GM12865 (cell line): ENCODE results near the gene GPANK1.
A peak's percentile ranks its signal among the peaks of the same experiment; 100 is the strongest.

ENCODE experiments used
- DNase-seq: peaks from one replicate; pipeline ENCODE4 v3.0.0; 2010; ENCODE audit warnings: low read depth
- H3K4me3 ChIP-seq: 2 replicates; pipeline ENCODE4 v1.5.1; 2011; ENCODE audit warnings: mild to moderate bottlenecking, low read depth, low read length, control low read depth
- TF ChIP-seq, protein P1 (sequence below): IDR thresholded peaks from 2 replicates; pipeline ENCODE4 v1.5.1; 2011; ENCODE audit warnings: low read length, control low read depth, low read depth, inconsistent platforms; ENCODE audit not compliant: insufficient read depth; ENCODE audit errors: missing control alignments

GPANK1 gene

DNA sequence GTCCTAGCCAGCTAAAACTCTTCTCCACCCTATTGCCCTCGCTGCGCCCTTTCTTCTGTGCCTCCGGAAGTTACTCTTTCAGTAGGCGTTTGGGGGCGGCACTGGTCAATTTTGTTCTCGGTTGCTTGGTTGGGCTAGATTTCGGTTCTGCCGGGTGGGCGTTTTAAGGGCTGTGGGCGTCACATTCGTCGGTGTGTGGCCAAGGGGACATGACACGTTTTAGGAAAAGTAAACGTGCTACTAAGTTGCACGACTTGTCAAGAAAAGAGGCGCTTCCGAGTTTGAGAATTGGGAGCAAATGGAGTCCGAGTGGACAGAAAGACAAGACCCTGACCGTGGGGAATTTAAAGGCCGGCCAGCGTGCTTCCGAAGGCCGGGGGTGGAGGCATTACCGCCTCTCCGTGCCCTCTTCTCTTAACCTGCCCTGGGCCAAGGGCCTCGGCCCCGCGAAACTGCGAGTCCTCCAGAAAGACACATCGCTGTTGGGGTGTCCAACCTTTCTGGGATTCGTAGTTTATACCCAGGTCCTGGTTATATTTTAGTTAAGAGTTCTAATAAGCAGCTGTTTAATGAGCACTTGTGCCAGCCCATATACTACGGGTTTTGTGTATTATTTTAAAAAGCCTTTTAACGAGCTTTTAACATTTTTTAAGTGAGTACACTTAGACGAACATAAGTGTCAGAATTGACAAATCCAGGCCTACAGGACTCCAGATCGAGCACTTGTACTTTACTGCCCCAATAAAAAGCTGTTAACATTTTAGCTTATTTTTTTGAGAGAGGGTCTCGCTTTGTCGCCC lies 11.7 kb downstream of the GPANK1 start:
- peak overlapping the region; percentile 86 for H3K4me3 ChIP-seq

DNA sequence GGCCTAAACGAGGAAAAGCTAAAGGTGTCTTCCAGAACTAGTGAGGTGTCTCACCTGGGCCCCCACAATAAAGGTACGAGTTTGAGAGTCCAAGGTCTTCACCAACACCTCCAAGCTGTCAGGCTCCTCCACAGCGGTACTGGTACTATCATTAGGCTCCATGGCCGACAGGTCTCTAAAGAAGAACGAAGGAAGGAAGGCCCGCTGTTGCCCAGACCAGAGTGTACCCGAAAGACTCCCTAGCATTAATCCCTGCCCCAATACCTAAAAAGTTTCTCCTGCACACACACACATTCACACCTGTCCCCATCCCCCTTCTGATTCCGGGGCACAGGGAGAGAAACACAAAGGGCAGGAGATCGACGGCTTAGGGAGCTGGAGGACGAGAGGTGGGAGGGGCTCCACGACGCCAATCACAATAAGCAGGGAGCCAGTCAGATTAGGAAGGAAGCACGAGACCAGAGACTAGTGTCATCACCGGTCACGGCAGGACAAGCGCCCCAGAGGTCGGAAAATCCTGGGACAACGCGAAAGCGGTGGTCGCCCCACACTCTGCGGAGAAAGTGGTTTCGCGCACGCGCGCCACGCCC lies 13.1 kb downstream of the GPANK1 start:
- peak; percentile 76 for DNase-seq
- H3K4me3 ChIP-seq = peak overlapping the region; percentile 86
- TF ChIP-seq, protein P1, sequence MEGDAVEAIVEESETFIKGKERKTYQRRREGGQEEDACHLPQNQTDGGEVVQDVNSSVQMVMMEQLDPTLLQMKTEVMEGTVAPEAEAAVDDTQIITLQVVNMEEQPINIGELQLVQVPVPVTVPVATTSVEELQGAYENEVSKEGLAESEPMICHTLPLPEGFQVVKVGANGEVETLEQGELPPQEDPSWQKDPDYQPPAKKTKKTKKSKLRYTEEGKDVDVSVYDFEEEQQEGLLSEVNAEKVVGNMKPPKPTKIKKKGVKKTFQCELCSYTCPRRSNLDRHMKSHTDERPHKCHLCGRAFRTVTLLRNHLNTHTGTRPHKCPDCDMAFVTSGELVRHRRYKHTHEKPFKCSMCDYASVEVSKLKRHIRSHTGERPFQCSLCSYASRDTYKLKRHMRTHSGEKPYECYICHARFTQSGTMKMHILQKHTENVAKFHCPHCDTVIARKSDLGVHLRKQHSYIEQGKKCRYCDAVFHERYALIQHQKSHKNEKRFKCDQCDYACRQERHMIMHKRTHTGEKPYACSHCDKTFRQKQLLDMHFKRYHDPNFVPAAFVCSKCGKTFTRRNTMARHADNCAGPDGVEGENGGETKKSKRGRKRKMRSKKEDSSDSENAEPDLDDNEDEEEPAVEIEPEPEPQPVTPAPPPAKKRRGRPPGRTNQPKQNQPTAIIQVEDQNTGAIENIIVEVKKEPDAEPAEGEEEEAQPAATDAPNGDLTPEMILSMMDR = no peak

More for the DNA sequence above, 11.7 kb downstream of the GPANK1 start:
- TF ChIP-seq, protein P1 = peak; percentile 2
- DNase-seq = peak; percentile 96

DNA sequence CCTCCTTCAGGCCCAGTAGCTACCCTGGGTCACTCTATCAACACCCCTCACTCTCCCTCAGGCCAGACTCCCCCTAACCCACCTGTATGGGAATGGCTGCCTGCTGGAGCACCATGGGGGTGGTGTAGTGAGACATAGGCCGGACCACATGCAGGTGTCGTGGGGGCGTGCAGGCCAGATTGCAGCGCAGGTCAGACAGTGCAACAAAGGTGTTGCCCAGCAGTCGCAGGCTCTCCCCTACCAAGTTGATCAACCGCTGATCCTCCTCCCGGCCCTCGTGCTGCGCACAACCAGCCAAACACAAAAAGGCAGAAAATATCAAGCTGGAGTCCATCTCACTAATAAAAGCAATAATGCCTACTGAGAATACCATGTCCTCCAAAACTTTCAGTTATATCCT lies 19.5 kb downstream of the GPANK1 start:
- no peak for DNase-seq
- TF ChIP-seq, protein P1 = no peak

DNA sequence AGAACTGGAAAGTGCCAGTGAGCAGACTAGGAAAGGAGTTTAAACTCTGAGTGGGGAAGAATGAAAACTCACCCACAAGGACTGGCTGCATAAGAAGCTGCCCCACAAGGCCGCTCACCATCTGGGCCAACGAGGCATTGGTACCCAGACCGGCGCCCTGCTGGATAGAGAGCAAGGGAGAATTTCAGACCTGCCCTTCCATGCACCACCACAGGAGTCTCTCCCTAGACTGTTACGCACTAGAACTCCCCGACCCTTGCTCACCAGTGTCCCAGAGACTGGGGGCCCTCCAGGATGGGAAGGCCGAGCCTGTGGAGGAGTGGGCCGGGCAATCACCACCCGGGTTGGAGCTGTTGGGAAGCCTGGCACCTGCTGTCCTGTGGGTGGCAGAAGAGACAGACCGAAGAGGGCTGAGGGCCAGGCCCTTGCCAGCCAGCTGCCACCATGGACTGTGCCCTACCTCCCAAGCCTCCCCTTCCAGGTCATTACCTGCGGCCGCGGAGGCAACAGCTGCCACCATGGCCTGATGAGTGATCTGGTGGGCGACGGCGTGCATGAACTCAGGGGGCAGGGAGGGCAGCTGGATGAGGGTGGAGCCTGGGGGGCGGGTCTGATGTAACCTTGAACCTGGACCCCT lies 20.9 kb downstream of the GPANK1 start:
- TF ChIP-seq, protein P1 = no peak
- DNase-seq = no peak
- no peak overlapping the region for H3K4me3 ChIP-seq

More for the DNA sequence above, 19.5 kb downstream of the GPANK1 start:
- H3K4me3 ChIP-seq = no peak overlapping the region

DNA sequence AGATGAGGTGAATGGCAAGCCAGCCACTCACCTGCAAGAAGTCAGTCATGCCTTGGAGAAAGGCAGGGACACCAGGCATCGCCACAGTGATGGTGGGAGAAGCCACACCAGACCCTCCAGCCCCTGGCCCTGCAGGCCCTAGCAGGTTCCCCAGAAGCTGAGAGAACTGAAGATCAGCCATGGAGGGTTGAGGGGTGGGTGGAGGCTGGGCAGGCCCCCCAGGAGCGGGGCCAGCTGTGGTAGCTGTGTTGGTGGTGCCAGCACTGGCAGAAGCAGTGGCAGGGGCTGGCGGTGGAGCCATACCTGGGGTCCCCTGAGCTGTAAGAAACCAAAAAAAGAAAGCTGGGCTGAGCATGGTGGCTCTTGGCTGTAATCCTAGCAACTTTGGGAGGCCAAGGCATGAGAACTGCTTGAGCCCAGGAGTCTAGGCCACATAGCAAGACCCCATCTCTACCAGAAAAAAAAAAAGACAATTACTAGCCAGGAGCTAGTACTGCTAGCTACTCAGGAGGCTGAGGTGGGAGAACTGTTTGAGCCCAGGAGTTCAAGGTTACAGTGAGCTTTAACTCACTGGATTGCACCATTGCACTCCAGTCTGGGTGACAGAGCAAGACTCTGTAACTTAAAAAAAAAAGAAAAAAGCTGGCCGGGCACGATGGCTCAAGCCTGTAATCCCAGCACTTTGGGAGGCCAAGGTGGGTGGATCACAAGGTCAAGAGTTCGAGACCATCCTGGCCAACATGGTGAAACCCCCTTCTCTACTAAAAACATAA lies 21.8 kb downstream of the GPANK1 start:
- no peak for DNase-seq
- TF ChIP-seq, protein P1 = no peak
- no peak overlapping the region for H3K4me3 ChIP-seq

DNA sequence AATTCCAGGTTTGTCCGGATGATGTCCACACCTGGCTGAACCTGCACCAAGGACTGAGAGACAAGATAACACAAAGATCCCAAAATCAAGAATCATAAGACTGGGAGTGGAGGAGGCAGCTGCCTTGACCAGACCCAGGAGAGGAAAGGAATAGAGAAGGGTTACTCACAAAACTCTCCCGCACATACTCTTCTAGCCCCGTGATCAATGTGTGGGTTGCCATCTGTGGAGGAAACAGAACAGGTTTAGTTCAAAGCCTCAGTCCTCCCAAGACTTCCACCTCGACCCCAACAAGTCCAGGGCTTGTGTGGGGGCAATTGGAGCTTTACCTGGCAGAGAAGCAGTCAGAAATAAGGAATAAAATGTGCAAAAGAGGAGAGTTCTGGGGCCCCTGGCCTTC lies 23.4 kb downstream of the GPANK1 start:
- TF ChIP-seq, protein P1 = no peak

More for the DNA sequence above, 23.4 kb downstream of the GPANK1 start:
- H3K4me3 ChIP-seq = no peak overlapping the region
- no peak for DNase-seq
